ENCODE measurements around the gene STARD13.

DNA sequence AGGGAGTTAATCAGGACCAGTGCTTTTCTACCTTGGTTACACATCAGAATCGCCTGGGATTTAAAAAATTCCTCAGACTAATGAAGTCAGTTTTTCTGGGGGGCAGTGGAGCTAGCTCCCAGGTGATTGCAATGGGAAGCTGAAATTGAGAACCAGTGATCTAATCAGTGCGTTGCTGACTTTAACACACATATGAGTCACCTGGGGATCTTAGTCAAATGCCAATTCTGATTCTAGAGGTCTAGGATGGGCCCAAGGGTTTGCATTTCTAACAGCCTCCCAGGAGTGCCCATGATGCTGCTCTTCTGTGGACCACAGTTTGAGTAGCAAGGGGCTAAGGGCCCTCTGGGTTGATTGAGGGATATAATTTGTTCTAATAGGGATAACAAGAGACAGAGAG lies 214.8 kb downstream of the STARD13 start:
- TF ChIP-seq, protein P1, sequence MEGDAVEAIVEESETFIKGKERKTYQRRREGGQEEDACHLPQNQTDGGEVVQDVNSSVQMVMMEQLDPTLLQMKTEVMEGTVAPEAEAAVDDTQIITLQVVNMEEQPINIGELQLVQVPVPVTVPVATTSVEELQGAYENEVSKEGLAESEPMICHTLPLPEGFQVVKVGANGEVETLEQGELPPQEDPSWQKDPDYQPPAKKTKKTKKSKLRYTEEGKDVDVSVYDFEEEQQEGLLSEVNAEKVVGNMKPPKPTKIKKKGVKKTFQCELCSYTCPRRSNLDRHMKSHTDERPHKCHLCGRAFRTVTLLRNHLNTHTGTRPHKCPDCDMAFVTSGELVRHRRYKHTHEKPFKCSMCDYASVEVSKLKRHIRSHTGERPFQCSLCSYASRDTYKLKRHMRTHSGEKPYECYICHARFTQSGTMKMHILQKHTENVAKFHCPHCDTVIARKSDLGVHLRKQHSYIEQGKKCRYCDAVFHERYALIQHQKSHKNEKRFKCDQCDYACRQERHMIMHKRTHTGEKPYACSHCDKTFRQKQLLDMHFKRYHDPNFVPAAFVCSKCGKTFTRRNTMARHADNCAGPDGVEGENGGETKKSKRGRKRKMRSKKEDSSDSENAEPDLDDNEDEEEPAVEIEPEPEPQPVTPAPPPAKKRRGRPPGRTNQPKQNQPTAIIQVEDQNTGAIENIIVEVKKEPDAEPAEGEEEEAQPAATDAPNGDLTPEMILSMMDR (IDR thresholded peaks at IDR 0.05), result no peak
- TF ChIP-seq POLR2A (IDR thresholded peaks at IDR 0.05), result no peak
